SK-N-SH treated with all-trans-retinoic acid at 6 μM for 48 hours (cell line): Measurements from ENCODE around the gene XPO5.

Experiments used
- CSDC2 ChIP-seq: fragments of 250-450 bp; sonication (Bioruptor Pico); IDR thresholded peaks from 2 replicates; pipeline ENCODE4 v1.5.0; 2020; ENCODE audit warnings: mild to moderate bottlenecking, moderate library complexity
- ESRRG ChIP-seq: fragments of 250-450 bp; sonication (Bioruptor Pico); IDR thresholded peaks from 2 replicates; pipeline ENCODE4 v1.6.1; 2021; ENCODE audit warnings: mild to moderate bottlenecking
- ISL1 ChIP-seq: fragments of 250-450 bp; sonication (Bioruptor Pico); IDR thresholded peaks from 2 replicates; pipeline ENCODE4 v2.1.2; 2022; ENCODE audit warnings: mild to moderate bottlenecking, moderate library complexity
- RARB ChIP-seq: fragments of 250-450 bp; sonication (Bioruptor Pico); IDR thresholded peaks from 2 replicates; pipeline ENCODE4 v1.8.0; 2021; ENCODE audit warnings: mild to moderate bottlenecking, moderate library complexity
- TCF4 ChIP-seq: fragments of 250-450 bp; sonication (Bioruptor Pico); IDR thresholded peaks from 2 replicates; pipeline ENCODE4 v1.8.0; 2021; ENCODE audit warnings: mild to moderate bottlenecking, moderate library complexity, borderline replicate concordance
- ZC3H10 ChIP-seq: fragments of 250-450 bp; sonication (Bioruptor Pico); IDR thresholded peaks from 2 replicates; pipeline ENCODE4 v1.5.1; 2021; ENCODE audit warnings: mild to moderate bottlenecking, moderate library complexity
- ZFP30 ChIP-seq: fragments of 450-650 bp; formaldehyde crosslinking; IDR thresholded peaks from 2 replicates; pipeline ENCODE4 v1.5.0; 2022; ENCODE audit warnings: mild to moderate bottlenecking, moderate library complexity
- ZNF565 ChIP-seq: fragments of 450-650 bp; formaldehyde crosslinking; conservative IDR thresholded peaks from 2 replicates; pipeline ENCODE4 v1.5.0; 2020; ENCODE audit warnings: low read depth, mild to moderate bottlenecking, moderate library complexity
- TF ChIP-seq, protein P1 (sequence below): fragments of 250-450 bp; sonication (Bioruptor Pico); IDR thresholded peaks from 2 replicates; pipeline ENCODE4 v1.8.0; 2020; ENCODE audit warnings: mild to moderate bottlenecking, moderate library complexity, borderline replicate concordance
- TF ChIP-seq, protein P2 (sequence below): fragments of 250-450 bp; sonication (Bioruptor Pico); IDR thresholded peaks from 2 replicates; pipeline ENCODE4 v1.5.0; 2020; ENCODE audit warnings: mild to moderate bottlenecking, moderate library complexity
- TF ChIP-seq, protein P3 (sequence below): fragments of 250-450 bp; sonication (Bioruptor Pico); IDR thresholded peaks from 2 replicates; pipeline ENCODE4 v1.5.1; 2020; ENCODE audit warnings: low read depth, mild to moderate bottlenecking, moderate library complexity

DNA sequence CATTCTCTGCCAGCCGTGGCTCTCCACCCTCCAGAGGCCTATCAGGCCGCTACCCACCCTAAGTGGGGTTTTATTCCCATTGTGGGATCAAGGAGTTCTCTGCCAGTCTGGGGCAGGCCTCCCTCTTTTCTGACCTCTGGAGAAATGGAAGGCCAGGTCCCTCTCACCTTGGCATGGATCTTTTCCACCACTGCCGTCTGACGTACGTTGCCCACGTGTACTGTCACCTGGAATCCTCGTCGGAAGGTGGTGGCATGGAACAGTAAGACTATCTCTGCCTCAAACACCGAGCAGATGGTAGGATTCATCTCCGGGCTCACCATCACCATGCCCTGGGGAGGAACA is 46.0 kb upstream of the XPO5 start:
- TF ChIP-seq CSDC2: no peak
- no peak for TF ChIP-seq ESRRG (CRISPR knock-in tag)
- no peak for TF ChIP-seq ZC3H10 (CRISPR knock-in tag)
- TF ChIP-seq, protein P1, sequence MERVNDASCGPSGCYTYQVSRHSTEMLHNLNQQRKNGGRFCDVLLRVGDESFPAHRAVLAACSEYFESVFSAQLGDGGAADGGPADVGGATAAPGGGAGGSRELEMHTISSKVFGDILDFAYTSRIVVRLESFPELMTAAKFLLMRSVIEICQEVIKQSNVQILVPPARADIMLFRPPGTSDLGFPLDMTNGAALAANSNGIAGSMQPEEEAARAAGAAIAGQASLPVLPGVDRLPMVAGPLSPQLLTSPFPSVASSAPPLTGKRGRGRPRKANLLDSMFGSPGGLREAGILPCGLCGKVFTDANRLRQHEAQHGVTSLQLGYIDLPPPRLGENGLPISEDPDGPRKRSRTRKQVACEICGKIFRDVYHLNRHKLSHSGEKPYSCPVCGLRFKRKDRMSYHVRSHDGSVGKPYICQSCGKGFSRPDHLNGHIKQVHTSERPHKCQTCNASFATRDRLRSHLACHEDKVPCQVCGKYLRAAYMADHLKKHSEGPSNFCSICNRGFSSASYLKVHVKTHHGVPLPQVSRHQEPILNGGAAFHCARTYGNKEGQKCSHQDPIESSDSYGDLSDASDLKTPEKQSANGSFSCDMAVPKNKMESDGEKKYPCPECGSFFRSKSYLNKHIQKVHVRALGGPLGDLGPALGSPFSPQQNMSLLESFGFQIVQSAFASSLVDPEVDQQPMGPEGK (CRISPR knock-in tag): no peak
- TF ChIP-seq RARB (CRISPR knock-in tag): no peak
- no peak for TF ChIP-seq ZNF565 (CRISPR knock-in tag)
- TF ChIP-seq, protein P2, sequence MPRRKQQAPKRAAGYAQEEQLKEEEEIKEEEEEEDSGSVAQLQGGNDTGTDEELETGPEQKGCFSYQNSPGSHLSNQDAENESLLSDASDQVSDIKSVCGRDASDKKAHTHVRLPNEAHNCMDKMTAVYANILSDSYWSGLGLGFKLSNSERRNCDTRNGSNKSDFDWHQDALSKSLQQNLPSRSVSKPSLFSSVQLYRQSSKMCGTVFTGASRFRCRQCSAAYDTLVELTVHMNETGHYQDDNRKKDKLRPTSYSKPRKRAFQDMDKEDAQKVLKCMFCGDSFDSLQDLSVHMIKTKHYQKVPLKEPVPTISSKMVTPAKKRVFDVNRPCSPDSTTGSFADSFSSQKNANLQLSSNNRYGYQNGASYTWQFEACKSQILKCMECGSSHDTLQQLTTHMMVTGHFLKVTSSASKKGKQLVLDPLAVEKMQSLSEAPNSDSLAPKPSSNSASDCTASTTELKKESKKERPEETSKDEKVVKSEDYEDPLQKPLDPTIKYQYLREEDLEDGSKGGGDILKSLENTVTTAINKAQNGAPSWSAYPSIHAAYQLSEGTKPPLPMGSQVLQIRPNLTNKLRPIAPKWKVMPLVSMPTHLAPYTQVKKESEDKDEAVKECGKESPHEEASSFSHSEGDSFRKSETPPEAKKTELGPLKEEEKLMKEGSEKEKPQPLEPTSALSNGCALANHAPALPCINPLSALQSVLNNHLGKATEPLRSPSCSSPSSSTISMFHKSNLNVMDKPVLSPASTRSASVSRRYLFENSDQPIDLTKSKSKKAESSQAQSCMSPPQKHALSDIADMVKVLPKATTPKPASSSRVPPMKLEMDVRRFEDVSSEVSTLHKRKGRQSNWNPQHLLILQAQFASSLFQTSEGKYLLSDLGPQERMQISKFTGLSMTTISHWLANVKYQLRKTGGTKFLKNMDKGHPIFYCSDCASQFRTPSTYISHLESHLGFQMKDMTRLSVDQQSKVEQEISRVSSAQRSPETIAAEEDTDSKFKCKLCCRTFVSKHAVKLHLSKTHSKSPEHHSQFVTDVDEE (CRISPR knock-in tag): no peak
- TF ChIP-seq ZFP30 (CRISPR knock-in tag): no peak
- TF ChIP-seq, protein P3, sequence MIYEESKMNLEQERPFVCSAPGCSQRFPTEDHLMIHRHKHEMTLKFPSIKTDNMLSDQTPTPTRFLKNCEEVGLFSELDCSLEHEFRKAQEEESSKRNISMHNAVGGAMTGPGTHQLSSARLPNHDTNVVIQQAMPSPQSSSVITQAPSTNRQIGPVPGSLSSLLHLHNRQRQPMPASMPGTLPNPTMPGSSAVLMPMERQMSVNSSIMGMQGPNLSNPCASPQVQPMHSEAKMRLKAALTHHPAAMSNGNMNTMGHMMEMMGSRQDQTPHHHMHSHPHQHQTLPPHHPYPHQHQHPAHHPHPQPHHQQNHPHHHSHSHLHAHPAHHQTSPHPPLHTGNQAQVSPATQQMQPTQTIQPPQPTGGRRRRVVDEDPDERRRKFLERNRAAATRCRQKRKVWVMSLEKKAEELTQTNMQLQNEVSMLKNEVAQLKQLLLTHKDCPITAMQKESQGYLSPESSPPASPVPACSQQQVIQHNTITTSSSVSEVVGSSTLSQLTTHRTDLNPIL: no peak
- no peak for TF ChIP-seq TCF4
- no peak for TF ChIP-seq ISL1 (CRISPR knock-in tag)
